Right ventricle myocardium superior (tissue), 1 donor: ENCODE results near the gene RAD52. TPM values are rescaled to one million over a fixed set of nuclear protein-coding genes. Genes with fewer than 3 reads are reported as not detected.

ENCODE experiments used
- ATAC-seq: fragments of 200-7000 bp; cut with Tn5 transposase; one replicate; pipeline ENCODE4 v1.9.1; 2020; ENCODE audit warnings: mild to moderate bottlenecking; ENCODE audit not compliant: poor library complexity
- DNase-seq: peaks from one replicate; pipeline ENCODE4 v3.0.0-alpha.2; 2020
- intact Hi-C: fragments of 100-400 bp; cut with DNase I; formaldehyde crosslinking; loops from one replicate; pipeline ENCODE4 v1.11.2; 2022
- total RNA-seq: library from RNA; stranded (reverse); fragmentation: NEBNext Ultra II Directional; extraction: Animal tissue kit (Norgen Biotek cat#: 25700); gene quantifications from one replicate; pipeline ENCODE4 v1.2.1, GENCODE V29; 2021
- donor health status: DM: no; HTN: yes; CAD: no; lungs with severe emphysema.

The RAD52 gene
- total RNA-seq, 1 donor from 2014 or later = 6.5 TPM

- DNase-seq = no peak
- ATAC-seq = no peak
- intact Hi-C loops = loop anchor here (5.0 kb wide), 1 partner anchor 35 kb away; no protein-coding TSS in a partner anchor
Measured at GRCh38 chr12:902581-902980, 46.9 kb downstream of the RAD52 start.

DNA sequence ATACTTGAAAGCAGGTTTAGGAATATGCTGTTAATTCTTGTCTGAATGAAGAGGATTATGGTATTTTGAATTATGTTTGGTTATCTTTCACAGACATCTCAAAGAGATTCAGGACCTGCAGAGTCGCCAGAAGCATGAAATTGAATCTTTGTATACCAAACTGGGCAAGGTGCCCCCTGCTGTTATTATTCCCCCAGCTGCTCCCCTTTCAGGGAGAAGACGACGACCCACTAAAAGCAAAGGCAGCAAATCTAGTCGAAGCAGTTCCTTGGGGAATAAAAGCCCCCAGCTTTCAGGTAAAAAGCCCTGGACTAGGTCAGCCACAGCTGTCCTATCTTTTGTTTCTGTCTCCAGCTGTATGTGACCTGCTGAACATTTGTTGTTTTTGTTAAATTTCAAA lies 52.1 kb downstream of the RAD52 start:
- ATAC-seq = no peak

GRCh38 chr12:896031-896430 lies 53.5 kb downstream of the RAD52 start:
- DNase-seq (no peak), ATAC-seq (no peak)
- intact Hi-C loops = no loop called here

More for the DNA sequence above, 52.1 kb downstream of the RAD52 start:
- DNase-seq = no peak
- intact Hi-C loops = no loop called here

DNA sequence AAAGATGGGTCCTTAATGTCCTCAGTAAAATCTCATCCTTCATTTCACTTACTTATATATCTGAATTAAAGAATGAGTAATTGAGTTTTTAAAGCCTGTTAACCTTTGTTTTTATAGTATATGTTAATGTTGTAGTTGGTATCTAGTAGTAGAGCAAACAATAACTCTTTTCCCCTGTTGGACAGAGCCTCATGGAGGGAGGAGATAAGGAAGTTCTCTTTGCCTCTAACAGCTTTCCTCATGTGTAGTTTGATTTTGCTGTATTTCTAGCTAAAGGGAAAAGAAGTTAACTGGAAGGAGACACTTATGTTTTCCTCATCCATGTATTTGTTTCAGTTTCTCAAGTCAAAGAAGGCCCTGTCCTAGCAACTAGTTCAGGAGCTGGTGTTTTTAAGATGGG lies 55.3 kb downstream of the RAD52 start:
- intact Hi-C loops = no loop called here
- ATAC-seq = no peak
- no peak for DNase-seq

GRCh38 chr12:886206-886605 lies 63.3 kb downstream of the RAD52 start:
- DNase-seq (no peak), ATAC-seq (no peak)
- intact Hi-C loops = no loop called here

- intact Hi-C loops = no loop called here
- DNase-seq (no peak), ATAC-seq (no peak)
Measured at GRCh38 chr12:885701-886100, 63.8 kb downstream of the RAD52 start.

DNA sequence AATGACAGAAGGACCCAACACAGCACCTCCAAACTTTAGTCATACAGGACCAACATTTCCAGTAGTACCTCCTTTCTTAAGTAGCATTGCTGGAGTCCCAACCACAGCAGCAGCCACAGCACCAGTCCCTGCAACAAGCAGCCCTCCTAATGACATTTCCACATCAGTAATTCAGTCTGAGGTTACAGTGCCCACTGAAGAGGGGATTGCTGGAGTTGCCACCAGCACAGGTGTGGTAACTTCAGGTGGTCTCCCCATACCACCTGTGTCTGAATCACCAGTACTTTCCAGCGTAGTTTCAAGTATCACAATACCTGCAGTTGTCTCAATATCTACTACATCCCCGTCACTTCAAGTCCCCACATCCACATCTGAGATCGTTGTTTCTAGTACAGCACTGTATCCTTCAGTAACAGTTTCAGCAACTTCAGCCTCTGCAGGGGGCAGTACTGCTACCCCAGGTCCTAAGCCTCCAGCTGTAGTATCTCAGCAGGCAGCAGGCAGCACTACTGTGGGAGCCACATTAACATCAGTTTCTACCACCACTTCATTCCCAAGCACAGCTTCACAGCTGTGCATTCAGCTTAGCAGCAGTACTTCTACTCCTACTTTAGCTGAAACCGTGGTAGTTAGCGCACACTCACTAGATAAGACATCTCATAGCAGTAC lies 64.6 kb downstream of the RAD52 start:
- no peak for ATAC-seq
- DNase-seq = no peak
- intact Hi-C loops = no loop called here

GRCh38 chr12:880656-881055 lies 68.8 kb downstream of the RAD52 start:
- no peak for ATAC-seq
- DNase-seq = no peak
- intact Hi-C loops = no loop called here

GRCh38 chr12:879641-880040 lies 69.9 kb downstream of the RAD52 start:
- intact Hi-C loops = no loop called here
- ATAC-seq = peak; percentile 25
- DNase-seq = no peak

- ATAC-seq (no peak), DNase-seq (no peak)
- intact Hi-C loops = no loop called here
Measured at GRCh38 chr12:873954-874353, 75.5 kb downstream of the RAD52 start.

GRCh38 chr12:870378-870777 lies 79.1 kb downstream of the RAD52 start:
- ATAC-seq = no peak
- DNase-seq = no peak
- intact Hi-C loops = no loop called here

GRCh38 chr12:868722-869121 lies 80.8 kb downstream of the RAD52 start:
- DNase-seq (no peak), ATAC-seq (no peak)
- intact Hi-C loops = loop anchor here (5.0 kb wide), 1 partner anchor 34 kb away; no protein-coding TSS in a partner anchor

DNA sequence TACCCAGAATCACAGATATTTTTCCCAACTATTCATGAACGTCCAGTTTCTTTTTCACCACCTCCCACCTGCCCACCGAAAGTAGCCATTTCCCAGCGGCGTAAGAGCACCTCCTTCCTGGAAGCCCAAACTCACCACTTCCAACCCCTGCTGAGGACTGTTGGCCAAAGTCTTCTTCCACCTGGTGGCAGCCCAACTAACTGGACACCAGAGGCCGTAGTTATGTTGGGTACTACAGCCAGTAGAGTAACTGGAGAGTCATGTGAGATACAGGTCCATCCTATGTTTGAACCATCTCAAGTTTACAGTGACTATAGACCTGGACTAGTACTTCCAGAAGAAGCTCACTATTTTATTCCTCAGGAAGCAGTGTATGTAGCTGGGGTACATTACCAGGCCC lies 81.6 kb downstream of the RAD52 start:
- DNase-seq (no peak), ATAC-seq (no peak)
- intact Hi-C loops = loop anchor here (5.0 kb wide), 1 partner anchor 34 kb away; no protein-coding TSS in a partner anchor

- intact Hi-C loops = loop anchor here (5.0 kb wide), 1 partner anchor 37 kb away; no protein-coding TSS in a partner anchor
- no peak for ATAC-seq
- no peak for DNase-seq
Measured at GRCh38 chr12:865614-866013, 83.9 kb downstream of the RAD52 start.

- no peak for DNase-seq
- intact Hi-C loops = no loop called here
- ATAC-seq = no peak
Measured at GRCh38 chr12:863285-863684, 86.2 kb downstream of the RAD52 start.

DNA sequence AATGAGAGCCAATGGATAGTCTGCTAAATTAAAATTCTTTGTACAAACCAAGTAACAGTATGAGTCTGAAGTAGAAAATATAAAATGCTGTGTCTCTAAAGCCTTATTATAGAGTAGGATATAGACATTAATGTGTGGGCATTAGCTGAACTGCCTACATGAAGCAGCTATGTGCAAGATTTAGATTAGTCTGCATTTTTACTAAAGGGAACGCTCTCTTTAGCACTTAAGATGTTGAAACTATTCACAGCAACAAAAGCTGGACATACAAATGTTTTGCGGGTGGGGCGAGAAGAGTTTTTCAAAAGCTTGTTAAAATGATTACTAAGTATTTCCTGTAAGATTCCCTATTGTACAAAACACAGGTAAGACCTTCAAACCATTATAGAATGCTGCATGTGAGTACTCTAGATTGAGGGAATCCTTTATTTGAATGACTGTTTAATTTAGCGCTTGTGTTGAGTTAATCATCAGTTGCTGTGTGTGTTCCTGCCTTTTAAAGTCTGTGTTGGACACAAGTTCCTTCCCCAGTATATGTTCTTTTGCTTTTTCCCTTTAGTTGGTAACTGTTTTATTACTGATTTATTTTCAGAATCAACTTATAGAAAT lies 87.1 kb downstream of the RAD52 start:
- intact Hi-C loops = no loop called here
- no peak for DNase-seq
- no peak for ATAC-seq

Other genes with a start within 250 kb of the RAD52 start
- 294 TPM for gene WNK1, start 197.1 kb downstream of the RAD52 start, total RNA-seq
- 46.6 TPM for gene ERC1, start 41.5 kb upstream of the RAD52 start, total RNA-seq